CD4-positive, alpha-beta T cell treated with Interleukin-17A for 1 hour (primary cell): ENCODE data around the gene IRX4.

Source experiments
- DNase-seq: peaks from one replicate; pipeline ENCODE4 v3.0.0-alpha.2; 2020

IRX4 gene

DNA sequence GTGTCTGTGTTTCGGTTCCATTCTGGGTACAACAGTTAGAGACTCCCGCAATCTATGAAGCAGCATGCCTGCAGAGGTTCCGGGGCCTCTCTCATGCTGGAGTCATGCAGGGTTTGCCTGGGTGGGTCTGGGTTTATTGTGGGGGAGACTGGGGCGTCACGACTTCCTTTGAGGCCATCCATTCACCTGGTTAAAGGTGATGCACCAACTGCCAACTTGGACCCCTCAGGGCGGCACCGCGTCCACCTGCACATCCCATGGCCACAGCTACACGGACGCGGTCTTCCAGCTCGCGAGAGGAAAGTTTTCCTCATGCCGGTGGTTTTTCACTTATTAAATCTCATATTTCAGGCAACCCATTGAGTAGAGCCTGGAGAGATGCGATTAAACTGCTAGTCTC lies 30.9 kb upstream of the IRX4 start:
- no peak for DNase-seq

DNA sequence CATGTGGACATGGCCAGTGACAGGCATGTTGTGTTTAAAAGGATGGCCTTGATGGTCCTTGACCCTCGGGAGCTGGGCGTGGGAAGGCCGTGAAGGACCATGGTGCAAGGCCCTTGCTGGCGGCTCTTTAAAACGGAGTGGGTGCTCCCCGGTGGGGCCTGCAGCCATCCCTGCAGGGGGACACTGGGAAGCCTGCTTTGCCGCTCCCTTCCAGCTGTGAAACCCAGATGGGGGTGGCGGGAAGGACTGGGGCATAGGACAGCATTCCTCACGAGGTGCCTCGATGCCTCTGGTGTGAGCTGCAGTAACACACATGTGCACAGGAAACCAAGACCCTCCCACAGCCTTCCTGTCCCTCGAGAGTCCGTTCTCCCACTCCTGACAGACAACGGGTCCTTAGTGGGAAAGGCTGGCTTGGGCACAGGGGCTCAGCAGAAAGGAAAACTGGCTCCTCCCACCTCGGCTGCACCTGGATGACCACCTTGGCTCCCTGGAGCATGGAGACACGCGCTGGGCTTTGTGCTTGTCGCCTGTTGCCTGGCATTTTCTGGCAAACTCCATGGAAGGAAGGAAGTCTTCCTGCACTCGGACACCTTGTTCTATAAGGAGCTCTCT lies 30.3 kb upstream of the IRX4 start:
- no peak for DNase-seq

DNA sequence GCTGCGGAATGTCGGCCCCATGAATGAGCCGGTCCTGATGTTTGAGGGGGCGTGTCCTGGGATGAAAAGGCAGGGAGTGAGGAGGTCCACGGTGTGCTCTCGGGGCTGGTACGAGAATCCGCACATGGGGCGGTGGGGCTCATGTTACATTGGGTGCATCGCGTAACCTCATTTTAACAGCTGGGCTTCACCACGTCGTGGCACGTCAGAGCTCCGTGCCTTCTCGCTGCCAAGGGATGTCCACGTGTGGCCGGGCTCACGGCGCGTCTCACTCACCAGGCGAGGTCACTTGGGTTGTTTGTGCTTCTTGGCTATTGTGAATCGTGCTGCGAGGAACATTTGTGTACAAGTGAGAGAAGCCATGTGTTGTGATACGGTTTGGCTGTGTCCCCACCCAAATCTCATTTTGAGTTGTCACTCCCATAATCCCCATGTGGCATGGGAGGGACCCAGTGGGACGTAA lies 29.1 kb upstream of the IRX4 start:
- no peak for DNase-seq

DNA sequence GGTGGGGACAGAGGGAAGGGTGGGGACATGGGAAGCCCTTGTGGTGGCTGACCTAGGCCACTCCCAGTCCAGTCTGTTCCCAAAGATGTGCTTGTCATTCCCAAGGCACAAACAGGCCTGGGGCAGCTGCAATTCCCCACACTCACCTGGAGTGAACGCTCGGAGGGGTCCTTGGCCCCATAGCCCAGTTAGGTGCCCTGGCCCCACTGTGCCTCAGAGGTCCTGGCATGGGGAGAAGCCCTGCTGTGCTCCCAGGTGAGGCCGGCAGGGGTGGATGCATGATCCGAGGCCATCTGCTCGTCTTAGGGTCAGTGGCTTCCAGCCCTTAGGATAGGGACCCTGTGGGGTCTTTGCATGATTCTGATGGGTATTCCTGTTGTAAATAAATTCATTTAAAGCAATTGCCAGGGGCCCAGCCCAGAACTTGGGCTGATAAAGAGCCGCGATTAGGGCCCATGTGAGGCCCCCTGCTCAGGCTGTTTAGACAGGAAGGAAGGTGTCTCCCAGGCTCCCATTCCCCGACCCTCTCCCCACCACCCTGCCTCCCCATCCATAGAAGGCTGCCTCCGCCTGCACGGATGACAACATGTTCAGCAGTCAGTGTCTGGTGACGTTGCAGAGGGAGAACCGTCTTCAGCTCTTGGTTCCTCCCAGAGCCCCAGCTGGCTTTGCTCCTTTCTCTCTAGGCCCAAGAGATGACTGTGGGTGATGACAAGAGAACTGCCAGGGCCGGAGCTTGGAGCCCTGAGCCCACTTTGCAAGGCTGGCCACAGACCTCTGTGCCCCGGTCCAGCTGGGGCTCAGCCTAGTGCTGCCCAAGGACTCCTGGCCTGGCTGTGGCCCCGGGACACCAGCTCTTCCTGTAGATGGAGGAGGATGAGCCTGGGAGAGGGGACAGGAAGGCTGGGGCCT lies 28.4 kb upstream of the IRX4 start:
- DNase-seq: no peak

DNA sequence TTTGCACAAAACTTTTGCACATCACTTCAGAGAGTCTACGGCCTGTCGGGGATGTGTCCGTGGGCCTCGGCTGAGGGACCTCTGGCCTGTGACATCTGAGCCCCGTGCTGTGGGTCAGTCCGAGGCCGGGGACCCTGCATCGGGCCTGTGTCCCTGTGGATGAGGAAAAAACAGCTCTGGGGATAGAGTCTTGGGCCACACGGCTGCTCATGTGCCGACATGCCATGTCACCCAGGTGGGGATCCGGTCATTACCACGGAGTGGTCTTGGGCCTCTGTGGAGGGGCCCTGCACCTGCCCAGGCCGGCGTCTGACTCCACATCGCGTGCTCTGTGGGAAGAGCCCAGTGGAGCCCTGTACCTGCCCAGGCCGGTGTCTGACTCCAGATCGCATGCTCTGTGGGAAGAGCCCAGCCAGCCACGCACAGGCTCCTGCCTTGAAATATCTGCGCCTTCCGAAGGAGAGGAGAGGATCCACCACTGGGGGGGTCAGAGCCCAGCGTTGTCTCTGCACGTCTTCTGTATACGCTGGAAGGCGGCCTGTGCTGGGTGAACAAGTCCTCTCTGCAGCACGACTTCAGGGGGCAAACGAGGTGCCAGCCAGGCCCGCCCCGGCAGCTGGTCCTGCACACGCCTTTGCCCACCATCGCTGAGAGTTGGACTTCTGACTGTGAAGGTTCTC lies 27.5 kb upstream of the IRX4 start:
- no peak for DNase-seq

DNA sequence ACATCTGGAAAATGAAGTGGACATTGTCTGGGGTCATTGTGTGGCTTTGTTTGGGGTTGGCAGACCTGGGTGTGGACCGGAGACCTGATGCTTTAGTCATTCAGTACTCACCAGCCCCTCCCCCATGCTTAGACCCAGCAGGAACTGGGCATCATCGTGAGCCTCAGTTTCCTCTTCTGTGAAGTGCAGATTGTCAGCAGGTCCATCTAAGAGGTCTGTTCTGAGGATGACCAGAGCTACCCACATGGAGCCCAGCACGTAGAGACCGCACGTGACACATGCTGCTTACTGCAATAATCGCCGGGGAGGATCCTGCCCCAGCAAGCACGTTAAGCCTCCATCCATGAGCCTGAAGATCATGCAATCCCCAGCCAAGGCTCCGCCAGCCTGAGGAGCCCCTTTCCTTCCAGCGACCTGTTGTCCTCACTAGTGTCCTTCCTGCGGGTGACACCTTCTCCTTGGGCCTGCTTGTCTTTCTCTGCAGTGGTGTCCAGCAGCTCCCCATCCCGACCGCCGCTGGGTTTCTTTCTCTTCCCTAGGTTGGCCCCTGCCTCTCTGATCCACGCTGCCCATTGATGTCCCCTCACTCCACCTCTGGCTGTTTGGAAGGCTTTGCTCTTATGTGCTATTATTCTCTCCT lies 26.7 kb upstream of the IRX4 start:
- no peak for DNase-seq

DNA sequence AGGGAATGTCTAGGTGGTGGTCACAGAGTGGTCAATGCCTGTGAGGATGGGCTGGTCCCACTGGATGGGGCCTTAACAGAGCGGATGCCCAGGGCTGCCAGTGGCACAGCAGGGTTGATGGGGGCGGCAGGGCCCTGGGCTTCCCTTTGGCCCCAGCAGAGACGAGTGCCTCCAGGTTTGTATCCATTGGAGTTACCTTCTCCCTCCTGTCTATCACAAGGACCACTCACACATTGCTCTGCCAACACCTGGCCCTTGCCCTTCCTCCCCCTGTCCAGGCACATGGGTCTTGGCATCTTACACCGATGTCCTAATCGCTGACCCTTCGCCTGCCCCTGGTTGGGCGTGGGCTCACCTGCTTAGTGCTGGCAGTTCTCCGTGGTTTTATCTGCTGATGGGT lies 26.2 kb upstream of the IRX4 start:
- no peak for DNase-seq

DNA sequence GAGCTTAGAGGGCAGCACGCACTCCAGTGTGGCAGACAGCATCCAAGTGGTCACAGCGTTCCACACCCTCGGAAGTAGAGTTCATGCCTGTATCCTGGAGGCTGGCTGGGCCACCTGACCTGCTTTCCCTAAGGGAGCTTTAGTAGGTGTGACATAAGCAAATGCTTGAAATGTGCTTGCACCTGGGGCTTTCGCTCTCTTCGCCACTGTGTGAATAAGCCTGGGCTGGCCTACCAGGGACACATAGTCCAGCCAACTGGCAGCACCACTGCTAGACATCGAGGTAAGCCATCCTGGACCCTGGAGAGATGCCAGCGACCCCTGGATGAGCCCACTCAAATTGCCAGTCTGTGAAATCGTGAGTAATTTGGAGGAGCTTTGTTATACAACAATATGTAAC lies 24.9 kb upstream of the IRX4 start:
- DNase-seq: no peak

DNA sequence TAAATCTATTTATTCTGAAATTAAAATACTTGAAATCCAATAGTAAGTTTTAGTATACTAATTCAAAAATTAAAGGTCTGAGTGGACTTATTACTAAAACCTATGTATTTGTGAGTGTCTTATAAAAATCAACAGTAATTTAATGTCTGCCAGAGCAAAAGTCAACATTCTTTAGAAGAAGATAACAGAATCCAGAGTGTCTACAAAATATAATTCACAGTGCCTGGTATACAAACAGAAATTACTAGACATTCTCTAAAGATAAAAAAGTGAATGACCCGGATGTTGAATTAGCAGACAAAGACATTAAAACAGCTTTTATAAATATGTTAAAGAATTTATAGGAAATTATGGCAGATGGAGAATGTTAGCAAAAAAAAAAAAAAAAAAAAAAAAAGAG lies 22.4 kb upstream of the IRX4 start:
- no peak for DNase-seq

DNA sequence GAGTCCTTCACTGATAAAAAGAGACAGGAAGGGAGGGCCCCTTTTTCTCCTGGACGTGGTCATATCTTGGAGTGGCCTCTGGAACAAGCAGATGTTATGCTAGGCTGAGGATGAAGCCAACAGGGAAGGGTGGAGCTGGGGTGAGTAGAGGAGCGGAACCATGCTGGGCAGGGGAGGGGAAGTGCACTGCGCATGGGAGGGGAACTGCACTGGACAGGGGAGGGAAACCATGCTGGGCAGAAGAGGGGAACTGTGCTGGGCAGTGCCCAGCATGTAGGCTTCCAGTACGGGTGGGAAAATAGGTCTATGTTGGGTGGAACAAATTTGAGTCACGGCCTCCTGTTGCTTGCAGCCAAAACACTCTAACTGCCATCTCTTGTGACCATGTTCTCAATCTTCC lies 19.3 kb upstream of the IRX4 start:
- DNase-seq: no peak

DNA sequence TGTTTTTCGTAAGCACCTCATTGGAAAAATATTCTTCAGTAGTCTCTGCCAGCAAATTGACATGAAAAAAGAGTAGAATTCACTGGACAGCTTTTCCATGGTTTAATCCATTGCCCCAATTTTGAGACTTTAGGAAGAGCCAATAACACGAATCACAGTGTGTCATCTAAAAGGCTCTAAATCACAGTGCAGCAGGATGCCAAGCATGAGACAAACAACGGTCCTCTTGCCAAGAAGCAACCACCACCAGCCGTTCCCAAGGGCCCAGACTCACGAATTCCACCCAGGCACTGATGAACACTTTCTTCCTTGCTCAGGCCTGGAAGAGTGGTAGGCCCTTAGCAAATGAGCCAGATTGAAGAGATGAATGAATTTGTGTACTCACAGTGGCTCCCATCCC lies 18.3 kb upstream of the IRX4 start:
- no peak for DNase-seq

DNA sequence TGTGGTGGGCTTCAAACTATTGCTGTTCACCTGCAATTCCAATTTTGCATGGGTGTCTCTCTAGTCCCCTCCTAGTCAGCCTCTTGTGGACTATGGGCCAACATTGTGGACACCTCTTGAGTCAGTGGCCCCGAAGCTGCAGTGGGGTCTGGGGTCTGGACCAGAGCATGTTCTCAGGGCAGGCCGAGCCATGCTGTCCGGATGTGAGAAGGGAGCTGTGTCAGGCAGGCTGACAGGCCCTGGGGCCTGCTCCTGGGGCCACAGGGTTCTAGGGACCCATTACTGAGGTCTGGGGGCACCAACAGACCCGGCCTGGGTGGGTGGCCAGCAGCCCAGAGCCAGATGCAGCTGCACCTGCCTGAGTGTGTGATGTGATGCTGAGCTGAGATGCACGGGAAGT lies 16.5 kb upstream of the IRX4 start:
- no peak for DNase-seq

DNA sequence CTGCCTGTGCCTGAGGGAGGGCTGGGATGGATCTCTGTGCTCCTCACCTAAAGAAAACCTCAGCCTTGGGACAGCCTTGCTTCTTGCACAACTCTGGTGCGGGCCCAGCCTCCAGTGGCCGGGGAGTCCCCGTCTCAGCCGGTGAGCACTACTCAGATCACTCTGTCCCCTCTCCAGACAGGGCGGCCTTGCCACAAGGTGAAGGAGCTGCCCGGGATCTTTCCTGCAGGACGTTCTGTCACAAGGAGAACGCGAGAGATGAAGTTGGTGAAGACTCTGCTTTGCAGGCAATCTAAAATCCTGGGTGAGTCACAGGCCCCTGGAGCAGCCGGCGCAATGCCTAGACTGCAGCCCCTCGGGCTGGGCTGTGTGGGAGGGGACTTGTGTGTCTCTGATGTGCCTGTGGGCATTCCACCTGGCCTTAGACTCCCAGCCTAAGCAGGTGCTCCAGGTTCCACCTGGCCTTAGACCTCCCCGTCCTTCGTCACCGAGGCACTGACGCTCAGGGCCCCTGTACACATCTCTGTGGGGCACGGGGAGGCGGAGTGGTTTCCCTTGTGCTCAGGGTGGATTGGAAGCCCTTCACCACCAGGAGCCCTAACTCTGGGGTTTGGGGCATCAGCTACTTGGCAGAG lies 15.2 kb upstream of the IRX4 start:
- no peak for DNase-seq

DNA sequence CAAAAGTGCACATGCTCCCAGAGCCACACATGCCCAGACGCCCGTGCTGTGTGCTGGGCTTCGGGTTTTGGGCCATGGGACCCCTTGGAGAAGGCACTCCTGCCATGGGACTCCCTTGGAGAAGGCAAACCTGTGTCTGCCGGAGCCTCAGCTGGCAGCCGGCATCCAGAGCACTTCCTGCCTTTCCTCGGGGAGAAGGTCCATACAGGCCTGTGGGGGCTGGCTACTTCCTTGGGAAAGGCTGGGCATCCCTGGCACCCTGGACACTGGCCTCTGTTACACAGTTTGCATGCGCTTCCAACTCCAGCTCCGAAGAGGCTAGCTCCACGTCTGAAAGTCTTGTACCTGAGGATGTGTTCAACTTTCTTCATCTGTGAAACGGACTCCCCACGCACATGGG lies 14.7 kb upstream of the IRX4 start:
- no peak for DNase-seq

DNA sequence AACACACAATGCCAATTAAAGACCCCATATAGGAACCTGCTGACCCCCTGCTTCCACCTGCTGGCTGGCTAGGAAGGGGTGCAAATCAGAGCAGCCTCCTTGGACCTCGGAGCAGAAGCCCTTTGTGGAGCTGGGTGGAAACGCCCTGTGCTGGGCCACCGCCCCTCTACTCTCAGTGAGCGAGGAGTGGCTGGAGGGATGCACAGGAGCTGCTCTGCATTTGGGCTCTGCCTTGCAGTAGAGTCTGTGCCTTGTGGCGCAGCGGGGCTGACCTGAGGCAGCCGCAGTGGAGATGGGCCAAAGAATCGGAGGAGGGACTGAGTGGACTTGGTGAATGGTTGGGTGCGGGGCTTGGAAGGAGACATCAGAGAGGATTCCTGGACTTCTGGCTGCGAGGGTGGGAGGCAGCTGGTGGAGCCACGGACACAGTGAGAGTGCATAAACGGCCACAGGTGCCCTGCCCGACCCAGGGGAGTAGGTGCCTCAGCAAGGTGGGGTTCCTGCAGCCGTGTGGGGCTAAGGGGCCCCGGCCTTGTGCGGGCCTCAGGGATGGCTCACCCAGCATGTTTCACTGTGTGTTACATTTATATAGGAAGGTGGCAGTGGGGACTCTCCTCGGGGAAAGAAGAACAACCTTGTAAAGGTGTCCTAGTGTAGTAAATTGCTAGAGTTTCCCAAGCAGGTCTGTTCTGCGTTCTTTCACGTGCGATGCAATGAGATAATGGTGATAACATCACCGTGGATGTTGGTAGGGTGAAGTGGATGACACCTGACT lies 14.1 kb upstream of the IRX4 start:
- no peak for DNase-seq

DNA sequence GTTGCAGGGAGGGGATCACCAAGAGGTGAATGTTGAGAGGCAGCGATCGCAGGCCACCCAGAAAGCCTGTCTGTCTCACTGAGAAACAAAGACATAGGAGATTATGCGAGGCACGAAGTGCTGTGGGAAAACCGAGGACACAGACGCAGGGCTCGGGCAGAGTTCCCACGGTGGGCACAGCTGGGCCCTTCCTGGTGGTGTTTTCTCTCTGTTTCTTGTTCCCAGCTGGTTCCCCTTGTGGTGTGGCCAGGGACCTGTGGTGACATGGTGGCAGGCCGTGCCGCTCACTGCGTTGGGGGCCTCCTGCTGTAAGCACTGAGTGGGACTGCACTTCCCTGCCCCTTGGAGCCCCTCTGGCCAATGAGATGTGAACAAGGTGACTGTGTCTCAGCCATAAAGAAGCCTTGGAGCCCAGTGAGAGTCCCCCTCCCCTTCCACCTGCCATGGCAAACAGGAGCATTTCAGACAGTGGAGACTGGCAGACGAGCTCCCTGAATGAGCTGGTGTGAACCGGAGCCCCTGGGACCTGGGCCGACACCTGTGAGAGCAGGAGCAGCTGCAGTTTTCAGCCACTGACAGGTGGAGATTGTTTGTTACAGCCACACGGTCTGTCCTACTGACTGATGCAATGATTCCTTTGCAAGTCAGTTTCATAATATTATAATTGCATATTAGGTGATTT lies 13.2 kb upstream of the IRX4 start:
- DNase-seq: no peak

DNA sequence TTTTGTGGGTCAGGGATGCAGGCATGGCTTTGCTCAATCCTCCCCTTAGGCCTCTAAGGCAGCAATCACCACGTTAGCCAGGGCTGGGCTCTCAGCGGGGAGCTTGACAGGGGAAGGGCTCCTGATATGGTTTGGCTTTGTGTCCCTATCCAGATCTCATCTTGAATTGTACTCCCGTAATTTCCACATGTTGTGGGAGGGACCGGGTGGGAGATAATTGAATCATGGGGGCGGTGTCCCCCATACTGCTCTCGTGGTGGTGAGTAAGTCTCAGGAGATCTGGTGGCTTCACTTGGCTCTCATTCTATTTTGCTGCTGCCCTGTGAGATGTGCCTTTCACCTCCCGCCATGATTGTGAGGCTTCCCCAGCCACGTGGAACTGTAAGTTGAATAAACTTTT lies 11.5 kb upstream of the IRX4 start:
- DNase-seq: no peak

DNA sequence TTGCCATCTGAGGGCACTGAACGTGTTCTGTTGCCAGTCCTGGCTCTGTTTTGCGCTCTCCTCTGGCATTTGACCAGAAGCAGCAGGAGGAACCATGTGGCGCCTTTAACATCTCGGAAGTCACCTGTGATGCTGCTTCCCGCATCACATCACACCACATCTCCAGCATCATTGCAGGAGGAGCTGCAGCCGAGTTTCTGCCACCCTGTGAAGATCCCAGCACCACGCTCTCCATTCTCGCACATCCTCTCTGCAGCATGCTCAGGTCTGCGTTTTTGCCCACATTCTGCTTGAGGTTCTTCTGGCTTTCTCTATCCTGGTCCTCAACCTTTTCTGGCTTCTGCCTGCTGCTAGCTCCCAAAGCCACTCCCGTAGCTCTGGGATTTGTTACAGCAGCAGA lies 11.0 kb upstream of the IRX4 start:
- DNase-seq: no peak

DNA sequence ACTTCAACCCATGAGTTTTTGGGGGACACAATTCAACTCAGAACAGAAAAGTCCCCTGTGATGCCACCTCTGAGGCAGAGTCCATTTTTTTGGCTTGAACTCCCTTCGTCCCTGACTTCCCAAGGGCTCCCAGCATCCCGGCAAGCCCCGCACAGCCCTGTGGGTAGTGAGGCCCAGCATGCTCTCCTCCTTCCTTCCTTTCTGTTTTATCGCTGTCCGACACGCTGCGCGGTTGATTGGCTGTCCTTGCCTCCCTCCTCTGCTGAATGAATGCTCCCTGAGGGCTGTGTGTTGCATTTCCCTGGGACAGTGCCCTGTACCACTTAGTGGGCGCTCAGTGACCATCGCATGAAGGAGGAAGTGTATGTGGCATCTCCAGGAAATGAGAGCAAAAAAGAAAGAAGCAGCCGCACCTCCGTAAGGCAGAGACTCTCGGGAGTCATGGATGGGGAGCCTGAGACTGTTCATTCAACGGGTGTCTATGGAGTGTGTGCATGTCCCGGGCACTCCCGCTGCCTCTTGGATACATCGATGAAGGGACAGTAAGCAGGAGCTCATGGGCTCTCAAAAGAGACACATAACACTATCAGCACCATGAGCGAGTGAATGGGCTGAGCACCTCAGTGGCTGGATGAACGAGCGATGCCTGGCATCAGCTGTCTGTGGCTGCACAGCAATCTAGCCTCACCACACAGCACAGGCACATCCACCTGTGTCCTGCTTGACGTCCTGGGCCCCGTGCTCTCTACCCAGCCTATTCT lies 10.1 kb upstream of the IRX4 start:
- DNase-seq: no peak

DNA sequence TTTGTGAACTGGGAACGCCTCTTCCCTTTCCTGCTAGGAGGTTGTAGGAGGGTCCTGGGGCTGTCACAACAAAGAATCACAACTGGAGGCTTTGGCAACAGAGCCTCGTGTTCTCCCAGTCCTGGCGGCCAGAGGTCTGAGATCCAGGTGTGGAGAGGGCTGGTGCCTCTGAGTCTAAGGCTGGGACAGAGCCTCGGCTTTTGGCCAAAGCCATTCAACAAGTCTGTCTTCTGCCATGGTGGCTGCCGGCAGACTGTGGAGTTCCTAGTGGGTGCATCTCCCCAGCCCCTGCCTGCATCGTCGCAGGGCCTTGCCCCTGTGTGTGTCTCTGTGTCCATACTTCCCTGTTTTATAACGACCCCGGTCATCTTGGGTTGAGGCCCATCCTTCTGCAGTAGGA lies 9.5 kb upstream of the IRX4 start:
- no peak for DNase-seq

DNA sequence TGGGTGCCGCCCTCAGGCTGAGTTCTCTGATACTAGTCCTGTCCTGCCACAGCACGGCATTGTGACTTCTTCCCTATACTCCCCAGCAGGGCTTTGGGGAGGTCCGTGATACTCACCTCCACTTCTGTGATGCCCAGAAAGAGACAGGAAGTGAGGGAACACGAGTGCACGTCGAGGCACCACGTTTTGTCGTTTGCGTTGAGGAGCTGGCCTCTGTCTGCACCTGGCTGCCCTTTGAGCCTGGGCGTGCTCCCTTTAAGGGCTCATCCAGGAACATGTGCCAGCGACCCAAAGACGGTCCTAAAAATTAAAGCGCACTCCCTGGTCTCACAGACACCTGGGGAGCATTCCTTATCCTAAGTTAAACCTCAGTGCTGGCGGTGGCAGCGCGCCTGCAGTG lies 8.7 kb upstream of the IRX4 start:
- DNase-seq: no peak
